Measurements from ENCODE around the gene GRB10.

The GRB10 gene

DNA sequence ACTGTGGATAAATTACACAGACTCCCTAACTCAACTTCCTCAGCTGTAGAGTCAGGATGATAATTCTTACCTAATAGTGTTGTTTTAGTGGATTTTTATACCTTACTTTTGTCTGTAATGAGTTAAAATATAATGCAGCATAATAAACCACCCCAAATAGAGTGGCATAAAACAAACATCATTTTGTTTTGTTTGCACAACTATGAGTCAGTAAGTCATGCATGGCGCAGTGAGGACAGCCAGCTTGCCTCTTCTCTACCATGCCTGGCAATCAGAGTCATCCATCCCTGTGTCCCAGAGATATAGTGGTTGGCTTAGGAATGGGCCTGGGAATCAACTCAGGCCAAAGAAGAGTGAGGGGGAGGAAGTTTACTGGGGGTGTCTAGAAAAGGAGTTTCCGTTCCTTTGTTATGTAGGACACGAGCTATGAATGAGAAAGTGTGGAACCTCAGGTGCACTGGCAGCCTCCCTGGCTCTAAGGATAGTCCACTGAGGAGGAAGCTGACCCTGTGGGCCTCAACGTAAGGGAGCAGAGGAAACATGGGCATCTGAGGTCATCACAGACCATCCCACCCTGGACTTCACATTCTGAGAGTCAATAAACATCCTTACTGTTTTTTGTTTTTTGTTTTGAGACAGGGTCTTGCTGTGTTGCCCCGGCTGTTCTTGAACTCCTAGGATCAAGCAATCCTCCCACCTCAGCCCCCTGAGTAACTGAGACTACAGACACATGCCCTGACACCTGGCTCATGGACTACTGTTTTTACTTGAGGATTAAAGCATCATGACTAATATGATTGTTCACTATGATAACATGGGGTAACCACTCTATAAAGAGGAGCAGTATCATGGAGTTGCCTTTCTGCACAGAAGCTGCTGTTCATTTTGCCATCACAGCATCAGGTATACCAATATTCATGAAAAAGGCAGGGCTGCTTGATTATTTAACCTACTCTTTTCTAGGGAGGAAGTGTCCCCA lies 21.0 kb upstream of the GRB10 start:
- DNase-seq = peak; percentile 17

DNA sequence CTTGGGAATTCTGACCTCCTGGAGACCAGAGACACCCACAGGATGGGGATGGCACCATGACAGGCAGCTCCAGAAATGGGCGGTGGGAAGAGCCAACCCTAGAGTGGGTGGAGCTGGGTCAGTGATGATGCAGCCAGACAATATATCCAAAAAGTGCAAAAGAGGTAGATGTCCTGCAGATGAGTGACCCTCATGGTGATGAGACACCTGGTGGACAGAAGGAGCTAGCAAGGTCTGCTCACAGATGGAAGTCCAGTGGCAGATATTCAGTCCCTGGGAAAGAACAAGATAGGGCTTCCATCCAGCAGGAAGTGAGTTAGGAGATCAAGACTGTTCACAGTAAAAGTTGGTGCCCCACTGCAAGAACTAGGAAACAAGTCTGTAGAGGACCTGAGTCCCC lies 19.2 kb upstream of the GRB10 start:
- no peak for DNase-seq

DNA sequence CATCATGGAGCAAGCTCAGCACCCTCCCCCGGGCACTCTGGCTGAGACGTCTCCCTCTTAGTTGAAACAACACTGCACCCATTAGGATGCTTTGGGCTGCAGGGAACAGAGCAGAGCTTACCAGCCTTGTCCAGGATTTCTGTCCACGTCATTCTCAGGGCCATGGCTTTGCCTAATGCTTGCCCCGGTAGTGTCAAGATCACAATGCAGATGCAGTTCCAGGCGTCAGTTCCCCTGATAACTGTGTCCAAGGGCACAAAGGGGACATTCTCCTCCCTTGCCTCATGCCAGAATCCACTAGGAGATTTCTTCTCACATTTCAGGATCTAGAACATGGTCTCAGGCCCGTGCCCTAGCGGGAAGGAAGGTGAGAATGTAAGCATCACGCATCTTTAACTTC lies 17.2 kb upstream of the GRB10 start:
- DNase-seq = no peak

DNA sequence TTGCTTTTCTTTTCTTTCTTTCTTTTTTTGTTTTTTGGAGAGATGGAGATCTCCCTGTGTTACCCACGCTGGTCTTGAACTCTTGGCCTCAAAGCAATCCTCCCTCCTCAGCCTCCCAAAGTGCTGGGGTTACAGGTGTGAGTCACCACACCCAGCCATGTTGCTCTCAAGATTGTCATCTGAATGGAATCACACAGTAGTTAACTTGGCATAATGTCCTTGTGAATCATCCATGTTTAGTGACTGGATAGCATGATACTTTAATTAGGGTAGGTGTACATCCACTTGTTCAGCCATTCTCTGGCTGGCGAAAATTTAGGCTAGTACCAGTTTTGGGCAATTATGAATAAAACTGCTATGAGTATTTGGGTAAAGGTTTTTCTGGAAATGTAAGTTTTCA lies 15.4 kb upstream of the GRB10 start:
- DNase-seq = no peak

DNA sequence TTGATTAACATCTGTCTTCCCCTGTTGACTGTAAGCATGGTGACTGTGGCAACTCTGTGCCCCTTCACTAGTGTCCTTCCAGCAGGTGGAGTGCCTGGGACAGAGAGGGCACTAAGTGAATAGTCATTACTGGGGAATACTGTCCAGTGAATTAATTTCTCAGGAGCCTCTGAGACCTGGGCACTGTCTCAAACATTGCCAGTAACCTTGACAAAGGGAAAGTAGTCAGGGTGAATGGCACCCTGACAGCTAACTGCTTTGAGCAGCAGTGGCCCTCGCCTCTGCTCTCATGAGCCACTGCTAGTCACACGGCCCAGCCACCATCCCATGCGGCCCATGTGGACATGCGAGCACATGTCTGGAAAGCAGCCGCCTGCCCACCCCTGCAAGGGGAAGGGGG lies 13.1 kb upstream of the GRB10 start:
- no peak for DNase-seq

DNA sequence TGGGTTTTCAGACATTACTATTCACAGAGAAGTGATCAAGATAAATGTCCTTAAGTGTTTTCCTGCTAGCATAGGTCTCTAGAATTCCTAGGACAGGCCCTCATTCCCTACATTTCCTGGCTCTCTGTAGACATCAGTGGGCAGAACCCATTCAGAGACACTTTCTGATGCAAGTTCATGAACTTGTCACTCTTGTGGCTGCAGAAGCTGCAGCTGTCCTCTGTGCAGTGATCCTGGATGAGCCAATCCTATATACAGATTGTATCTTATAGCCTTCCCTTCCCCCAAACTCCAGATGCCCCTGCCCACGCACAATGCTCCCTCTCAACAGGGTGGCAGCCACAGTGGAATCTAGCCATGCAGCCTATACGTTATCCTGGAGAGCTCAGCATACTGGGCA lies 12.6 kb upstream of the GRB10 start:
- no peak for DNase-seq

DNA sequence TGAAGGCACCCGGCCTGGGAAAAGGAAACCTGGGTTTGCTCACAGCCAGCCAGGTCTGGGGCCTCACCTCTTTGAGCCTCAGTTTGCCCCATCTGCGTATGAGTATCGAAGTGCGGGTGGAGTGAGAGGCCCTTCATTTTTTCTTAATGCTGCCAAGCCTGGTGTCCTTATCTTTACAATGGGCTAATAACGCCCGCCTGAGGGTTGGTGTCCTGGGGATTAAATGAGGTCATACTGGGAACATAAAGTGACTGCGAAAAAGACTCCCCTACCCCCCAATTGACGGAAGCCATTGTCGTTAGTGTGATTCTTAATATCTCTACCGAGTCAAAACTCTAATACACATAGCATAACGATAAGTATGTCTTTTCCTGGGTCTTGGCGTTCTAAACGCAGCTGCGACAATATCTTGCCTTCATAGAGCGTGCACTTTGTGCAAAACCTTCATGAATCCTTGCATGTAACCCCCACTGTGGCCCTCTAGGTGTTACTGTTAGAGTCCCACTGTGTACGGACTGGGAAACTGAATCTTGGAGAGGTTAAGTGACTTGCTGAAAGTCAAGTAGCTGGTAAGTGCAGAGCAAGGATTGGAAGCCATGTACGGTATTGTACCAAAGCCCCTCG lies 11.4 kb upstream of the GRB10 start:
- no peak for DNase-seq

DNA sequence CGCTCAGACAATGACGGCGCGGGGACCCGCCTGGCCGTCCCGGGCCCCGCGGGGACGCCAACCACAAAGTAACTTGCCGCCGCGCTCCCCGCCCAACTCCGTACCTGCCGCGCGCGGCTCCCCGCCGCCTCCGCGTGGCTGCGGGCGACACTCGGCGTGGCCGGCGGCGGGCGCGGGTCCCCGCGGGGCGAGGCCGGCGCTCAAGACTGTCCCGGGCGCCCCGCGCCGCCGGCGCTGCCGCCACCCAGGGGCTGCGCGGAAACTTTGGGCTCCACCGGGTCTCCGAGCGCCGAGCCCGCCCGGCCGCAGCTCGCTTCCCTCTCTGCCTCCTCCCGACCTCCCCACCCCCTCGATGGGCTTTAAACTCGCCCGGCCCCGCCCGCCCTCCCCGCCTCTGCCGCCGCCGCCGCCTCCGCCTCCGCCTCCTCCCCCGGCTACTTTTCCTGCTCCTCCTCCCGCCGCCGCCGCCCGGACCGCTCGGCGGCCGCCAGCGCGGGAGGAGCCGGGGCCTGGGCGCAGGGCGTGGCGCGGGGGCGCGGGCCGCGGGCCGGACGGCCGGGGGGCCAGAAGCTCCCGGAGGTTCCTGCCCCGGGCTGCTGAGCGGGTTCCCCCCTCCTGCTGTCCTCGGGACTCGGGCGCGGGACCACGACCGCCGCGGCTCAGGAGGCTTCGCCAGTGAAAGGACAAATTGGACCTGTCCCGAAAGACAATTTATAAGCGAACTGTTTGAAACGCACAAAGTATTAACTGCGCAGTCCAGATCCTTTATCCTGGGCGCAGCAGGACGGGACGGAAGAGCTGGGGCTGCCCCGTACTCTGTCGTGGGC lies 10.6 kb upstream of the GRB10 start:
- peak; percentile 34 for DNase-seq

DNA sequence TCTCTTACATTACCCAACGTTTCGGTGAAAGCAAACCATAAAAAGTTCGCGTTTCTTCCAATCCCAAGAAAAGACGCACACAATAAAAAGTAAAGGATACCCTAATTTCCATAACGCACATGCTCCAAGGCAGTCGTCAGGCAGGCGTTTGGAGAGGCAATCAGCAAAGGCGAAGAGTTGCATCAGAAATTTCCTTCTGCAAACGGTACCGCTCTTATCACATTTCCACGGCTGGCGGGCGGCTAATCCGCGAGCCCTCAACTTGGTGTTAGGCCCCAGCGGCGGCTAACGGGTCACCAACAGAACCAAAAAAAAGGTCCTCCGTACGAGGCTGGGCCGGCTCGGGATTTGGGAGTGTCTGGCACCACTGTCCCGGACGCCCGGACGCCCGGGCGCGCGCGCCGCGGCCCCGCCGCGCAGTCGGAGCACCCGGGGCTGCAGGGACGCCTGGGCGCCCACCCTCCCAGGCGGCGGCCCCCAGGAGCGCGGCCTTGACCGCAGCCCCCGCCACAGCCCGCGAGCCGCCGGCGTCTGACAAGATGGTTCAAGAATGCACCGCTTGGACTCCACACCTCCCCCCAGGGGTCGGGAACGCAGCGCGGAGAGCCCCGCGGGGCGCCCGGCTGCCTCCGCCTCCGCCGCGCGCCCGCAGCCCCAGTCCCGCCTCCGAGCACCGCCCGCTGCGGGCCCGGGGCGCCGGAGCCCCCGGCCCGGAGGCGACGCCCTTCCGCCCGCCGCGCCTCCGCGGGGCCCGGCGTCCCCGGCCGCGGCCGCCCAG lies 9.8 kb upstream of the GRB10 start:
- DNase-seq = peak; percentile 34

DNA sequence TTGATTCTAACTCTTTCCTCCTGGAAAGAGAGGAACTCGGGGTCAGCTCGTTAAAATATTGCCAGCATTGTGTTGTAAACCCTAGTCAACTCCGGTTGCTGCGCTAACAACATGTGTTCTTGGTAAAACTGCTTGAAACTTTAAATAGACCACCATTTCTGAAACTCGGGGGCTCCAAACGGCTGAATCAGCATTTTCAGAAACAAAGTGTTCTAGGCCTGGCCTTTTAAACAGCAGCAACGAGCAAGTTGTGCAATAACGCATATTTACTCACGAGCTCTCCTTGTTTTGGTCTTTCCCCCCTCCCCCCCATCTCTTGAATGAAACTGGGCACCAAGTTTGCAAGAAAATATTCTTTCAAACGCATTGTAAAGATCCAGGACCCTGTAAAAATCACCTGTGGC lies 9.2 kb upstream of the GRB10 start:
- DNase-seq = no peak

DNA sequence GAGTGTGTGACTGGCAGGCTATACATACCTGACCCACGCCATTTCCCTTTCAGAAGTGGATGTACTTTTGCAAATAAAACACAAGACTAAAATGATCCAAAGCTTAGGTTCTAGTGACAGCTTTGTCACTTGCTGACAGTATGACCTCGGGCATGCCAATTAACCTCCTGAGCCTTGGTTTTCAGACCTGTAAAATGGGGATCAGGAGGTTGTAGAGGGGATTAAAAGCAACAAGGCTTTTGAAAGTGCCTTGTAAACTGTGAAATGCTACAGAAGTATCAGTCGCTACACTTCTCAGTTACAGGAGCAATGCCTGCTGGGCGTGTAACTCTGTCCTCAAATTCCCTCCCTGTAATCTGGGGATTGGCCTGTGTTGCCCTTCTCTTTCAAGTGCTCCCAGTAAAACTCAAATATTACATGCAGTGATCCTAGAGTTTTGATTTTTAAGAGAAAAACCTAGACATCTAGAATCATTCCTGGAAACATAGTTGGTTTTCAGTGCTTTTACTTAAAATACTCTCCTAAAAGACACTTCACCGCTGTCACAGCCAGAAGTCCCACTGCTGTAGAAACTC lies 8.8 kb upstream of the GRB10 start:
- no peak for DNase-seq

DNA sequence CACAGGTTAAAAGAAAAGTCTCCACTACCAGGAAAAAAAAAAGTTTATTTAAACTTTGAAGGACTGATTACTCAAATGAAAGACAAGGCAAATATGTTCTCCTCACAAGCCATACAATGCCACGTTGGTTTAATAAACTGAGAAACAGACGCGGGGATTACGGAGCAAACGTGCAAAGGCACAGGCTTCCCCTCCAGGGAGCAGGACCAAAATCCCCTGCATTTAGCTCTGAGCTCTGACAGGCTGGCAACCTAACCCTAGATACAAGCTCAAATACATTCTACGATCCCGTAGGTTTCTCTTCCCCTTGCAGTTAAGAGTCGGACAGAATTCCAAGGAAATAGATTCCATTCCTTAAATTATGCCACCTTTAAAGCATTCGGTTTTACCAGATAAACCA lies 7.7 kb upstream of the GRB10 start:
- no peak for DNase-seq

DNA sequence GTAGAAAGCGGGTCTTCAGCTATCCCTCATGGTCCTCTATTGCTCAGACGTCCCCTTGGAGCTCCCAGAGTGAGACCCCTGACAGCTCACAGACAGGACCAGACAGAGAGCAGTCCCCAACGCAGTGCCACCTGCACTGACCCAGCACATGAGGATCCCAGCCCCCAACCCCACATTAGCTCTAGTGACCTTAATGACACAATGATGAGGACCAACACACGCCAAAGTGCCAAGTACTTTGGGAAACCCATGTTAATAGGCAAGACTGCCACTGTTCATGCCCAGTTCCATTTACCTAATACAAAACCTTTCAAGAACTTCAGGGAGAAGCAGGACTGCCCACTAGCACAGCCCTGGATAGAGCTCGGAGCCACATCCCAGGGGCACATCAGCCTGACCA lies 5.7 kb upstream of the GRB10 start:
- DNase-seq = no peak

DNA sequence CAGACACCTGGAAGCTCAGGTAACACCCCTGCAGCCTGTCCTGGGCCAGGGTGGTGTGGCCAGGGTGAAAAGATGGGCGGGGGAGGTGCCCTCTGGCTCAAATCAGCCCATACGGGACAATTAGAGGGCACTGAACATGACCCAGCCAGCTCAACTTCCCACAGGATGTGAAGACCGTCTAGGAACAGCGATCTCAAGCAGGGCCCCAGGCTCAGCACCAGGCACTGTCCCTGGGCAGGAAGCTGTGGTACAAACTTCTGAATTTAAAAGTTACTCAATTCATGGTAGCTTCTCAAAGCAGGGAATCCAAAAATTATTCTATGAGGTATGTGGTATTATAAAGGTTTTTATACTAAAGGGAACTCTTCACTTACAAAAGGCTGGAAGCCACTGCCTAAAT lies 5.1 kb upstream of the GRB10 start:
- DNase-seq = no peak

DNA sequence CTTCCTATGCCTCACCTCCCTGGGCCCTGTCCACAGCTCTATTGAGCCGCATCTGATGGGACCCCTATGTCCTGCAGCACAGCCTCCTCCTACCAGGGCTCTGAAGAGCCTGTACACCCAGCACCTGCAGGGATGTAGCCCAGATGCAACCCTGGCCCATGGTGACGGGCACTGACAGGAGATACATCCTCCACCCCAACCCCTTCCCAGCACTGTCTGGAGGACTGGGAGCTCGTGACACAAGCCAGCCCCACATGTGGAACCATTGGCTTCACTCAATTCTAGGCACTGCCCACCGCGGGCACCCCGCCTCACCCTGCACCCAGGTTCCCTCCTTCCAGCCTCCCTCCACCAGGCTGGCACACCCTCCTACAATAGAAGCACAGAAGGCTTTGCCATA lies 2.6 kb upstream of the GRB10 start:
- no peak for DNase-seq

DNA sequence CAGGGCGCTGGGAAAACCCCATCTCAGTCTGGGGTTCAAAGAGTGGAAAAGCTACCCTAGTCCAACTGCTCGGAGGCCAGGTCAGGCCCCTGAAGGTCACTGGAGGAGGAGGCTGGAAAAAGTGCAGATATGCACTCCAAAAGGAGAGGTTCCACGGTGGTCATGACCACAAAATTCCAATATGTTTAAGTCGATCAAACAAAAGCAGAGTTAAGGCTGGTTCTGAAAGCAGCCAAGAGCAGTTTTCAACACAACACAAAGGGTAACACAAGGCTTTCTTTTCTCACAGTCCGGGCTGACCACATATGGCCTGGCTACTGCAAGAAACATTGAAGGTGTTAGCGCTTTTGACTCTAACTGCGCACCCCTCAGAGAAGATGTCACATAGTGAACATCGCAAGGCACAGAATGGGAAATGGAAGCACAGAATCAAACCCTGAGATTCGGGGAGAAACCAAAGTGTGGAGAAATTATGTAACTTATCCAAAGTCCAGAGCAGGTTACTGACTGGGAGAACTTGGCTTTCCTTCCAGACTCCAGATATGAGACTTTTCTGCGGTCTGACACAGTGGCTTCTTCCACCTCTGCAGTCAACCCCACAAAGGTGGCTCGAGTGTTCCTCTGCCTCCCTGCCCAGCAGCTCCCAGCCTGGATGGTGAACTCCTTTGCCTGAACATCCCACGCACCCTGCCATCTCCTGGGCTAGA lies 1.3 kb upstream of the GRB10 start:
- no peak for DNase-seq

DNA sequence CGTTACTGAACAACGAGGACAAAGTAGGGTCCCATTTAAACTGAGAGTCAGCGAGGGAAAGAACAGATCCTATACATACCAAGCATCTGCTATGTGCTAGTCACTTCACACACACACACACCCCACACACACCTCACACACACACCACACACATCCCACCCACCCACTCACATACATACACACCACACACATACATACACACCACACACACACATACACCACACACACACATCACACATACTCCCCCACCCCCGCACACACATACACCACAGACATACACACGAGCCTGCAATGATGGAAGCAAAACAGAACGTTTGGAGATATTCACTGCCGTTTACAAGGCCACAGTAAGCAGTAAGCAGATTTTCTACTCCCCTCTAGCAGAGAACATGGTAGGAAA lies 607 bp upstream of the GRB10 start:
- no peak for DNase-seq

DNA sequence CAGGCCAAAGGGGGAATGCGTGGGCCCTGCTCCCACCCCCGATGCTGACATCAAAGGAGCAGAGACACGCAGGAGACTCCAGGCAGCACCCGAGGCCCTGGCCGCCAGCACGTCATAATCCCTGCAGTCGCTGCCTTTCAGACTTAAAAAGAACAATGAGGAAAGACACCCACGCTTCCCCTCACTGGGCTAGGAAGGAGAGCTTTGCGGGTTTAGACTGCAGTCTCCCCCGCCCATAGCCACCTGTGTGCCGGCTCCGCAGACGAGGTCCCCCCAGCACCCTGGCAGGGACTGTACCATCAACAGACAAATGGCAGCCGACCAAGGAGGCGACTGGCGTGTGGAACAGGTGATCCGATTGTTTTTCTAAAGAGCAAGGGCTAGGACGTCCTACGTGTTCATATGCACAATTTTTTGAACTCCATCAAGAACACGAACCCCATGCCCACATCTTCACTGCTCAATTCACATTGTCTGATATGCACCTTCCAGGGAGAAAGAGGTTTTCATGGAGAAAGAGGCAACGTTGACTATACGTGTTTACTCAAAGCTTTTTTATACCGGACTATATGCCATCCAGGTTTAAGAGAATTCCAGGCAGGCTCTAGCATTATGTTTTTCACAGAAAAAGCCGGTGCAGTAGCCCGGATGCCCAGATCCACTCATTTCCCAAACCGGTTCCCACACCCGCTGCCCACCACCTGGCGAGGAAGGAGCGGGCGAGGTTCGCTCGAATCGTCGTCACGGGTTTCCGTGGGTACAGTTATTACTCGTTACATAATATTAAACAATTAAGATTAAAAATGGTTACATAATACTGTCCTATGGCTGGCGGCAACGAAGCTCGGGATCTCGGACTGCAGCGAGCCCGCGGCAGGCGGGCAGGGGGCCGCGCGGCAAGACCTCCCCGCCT lies 1.1 kb downstream of the GRB10 start:
- DNase-seq = peak; percentile 14

DNA sequence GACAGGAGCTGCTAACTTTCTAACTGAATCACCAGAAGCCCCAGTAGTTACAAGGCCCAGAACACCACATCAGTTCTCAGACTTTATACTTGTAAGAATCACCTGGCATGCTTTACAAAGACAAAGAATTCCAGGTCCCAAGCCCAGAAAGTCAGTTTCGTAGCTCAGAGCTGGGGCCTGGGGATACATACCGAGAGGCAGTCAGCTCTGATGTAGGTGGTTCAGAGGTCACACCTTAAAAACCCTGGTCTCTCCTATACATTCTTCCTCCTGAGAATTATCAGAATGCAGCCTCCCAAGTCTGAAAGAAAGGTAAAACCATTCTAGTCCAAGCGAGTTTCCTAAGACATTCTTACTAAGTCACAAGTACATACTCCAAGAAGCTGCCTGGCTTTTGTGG lies 2.3 kb downstream of the GRB10 start:
- no peak for DNase-seq

DNA sequence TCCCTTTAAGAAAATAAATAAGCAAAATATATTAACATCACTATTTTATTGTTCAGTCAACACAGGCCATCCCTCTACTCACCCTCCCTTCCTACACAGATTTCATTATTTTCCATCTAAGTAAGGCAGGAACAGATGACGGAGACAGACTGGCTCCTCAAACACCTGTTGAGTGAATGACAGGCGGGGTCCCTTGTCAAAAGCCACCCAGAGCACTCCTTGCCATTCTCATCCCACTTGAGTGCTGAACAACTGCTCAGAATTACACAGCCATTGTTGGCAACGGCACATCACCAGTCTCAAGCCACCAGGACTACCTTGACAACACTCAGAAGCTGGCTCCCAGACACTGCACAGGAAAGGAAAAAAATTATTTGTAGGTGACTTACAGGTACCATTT lies 3.3 kb downstream of the GRB10 start:
- DNase-seq = peak; percentile 38

DNA sequence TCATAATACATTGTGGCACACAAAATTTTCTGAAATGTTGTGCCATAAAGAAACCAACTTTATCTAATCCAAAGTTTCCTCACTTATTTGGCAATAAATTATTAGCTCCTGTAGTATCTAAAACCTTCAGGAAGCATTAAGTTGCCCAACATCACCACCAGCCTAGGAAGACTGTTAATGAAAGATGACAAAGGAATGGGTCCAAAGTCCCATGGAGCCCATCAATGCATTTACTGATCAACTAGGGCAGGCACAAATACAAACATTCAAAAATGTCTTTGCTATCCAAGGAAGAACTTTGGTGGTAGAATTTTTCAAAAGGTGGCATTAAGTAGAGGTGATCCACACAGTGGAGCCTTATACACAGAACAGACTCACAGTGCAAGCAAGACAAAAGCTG lies 4.5 kb downstream of the GRB10 start:
- no peak for DNase-seq
